ENCODE measurements around the gene MALSU1.

The MALSU1 gene

GRCh38 chr7:23347682-23348180, 48.6 kb downstream of the MALSU1 start:
- Histone ChIP-seq H3K4me2 (ENCODE audit: low read depth, low read length, poor library complexity, severe bottlenecking) (peak overlapping the region; percentile 32), H3K9me3 (ENCODE audit: insufficient read depth, low read depth, low read length) (no peaks in the 10 kb centered on the region), H3K9me2 (replicated peaks; ENCODE audit: low read depth, low read length) (no peaks in the 10 kb centered on the region), H3K4me1 (ENCODE audit: insufficient read depth, low read length, poor library complexity, severe bottlenecking) (peaks cover 38% of the 10 kb centered on the region), H3K27me3 (ENCODE audit: insufficient read depth, low read length, poor library complexity, severe bottlenecking) (no peaks in the 10 kb centered on the region), H3K79me2 (ENCODE audit: insufficient read depth, low read length) (no peaks in the 10 kb centered on the region), H3K36me3 (ENCODE audit: insufficient read depth, low read length) (no peaks in the 10 kb centered on the region), H4K20me1 (ENCODE audit: insufficient read depth, low read length, poor library complexity, severe bottlenecking) (no peaks in the 10 kb centered on the region), H2AFZ (ENCODE audit: low read length) (peak overlapping the region; percentile 32; the same call in 1 of the 2 replicates), H3K4me3 (ENCODE audit: low read length, poor library complexity, severe bottlenecking) (no peak overlapping the region), H3K9ac (ENCODE audit: low read depth, low read length, poor library complexity, severe bottlenecking) (no peak overlapping the region), H3F3A (ENCODE audit: low read depth) (no peaks in the 10 kb centered on the region)
- TF ChIP-seq, protein P1, sequence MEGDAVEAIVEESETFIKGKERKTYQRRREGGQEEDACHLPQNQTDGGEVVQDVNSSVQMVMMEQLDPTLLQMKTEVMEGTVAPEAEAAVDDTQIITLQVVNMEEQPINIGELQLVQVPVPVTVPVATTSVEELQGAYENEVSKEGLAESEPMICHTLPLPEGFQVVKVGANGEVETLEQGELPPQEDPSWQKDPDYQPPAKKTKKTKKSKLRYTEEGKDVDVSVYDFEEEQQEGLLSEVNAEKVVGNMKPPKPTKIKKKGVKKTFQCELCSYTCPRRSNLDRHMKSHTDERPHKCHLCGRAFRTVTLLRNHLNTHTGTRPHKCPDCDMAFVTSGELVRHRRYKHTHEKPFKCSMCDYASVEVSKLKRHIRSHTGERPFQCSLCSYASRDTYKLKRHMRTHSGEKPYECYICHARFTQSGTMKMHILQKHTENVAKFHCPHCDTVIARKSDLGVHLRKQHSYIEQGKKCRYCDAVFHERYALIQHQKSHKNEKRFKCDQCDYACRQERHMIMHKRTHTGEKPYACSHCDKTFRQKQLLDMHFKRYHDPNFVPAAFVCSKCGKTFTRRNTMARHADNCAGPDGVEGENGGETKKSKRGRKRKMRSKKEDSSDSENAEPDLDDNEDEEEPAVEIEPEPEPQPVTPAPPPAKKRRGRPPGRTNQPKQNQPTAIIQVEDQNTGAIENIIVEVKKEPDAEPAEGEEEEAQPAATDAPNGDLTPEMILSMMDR (conservative IDR thresholded peaks at IDR 0.05; ENCODE audit: low read length), result no peak
- TF ChIP-seq EZH2phosphoT487 (IDR thresholded peaks at IDR 0.05; ENCODE audit: borderline replicate concordance), result no peak

- H3K9me2 ChIP-seq (replicated peaks; ENCODE audit: low read depth, low read length), result no peaks in the 10 kb centered on the region
- H3F3A ChIP-seq (ENCODE audit: low read depth), result no peaks in the 10 kb centered on the region
- TF ChIP-seq, protein P1 (conservative IDR thresholded peaks at IDR 0.05; ENCODE audit: low read length), result no peak
- TF ChIP-seq EZH2phosphoT487 (IDR thresholded peaks at IDR 0.05; ENCODE audit: borderline replicate concordance), result no peak
- H4K20me1 ChIP-seq (ENCODE audit: insufficient read depth, low read length, poor library complexity, severe bottlenecking), result no peaks in the 10 kb centered on the region
- peaks cover 32% of the 10 kb centered on the region for H3K4me1 ChIP-seq (ENCODE audit: insufficient read depth, low read length, poor library complexity, severe bottlenecking)
- H3K36me3 ChIP-seq (ENCODE audit: insufficient read depth, low read length), result no peaks in the 10 kb centered on the region
- no peak overlapping the region for H3K4me2 ChIP-seq (ENCODE audit: low read depth, low read length, poor library complexity, severe bottlenecking)
- H3K27me3 ChIP-seq (ENCODE audit: insufficient read depth, low read length, poor library complexity, severe bottlenecking), result no peaks in the 10 kb centered on the region
- H3K4me3 ChIP-seq (ENCODE audit: low read length, poor library complexity, severe bottlenecking), result no peak overlapping the region
- no peak overlapping the region for H3K9ac ChIP-seq (ENCODE audit: low read depth, low read length, poor library complexity, severe bottlenecking)
- H2AFZ ChIP-seq (ENCODE audit: low read length), result no peak overlapping the region
- no peaks in the 10 kb centered on the region for H3K79me2 ChIP-seq (ENCODE audit: insufficient read depth, low read length)
- no peaks in the 10 kb centered on the region for H3K9me3 ChIP-seq (ENCODE audit: insufficient read depth, low read depth, low read length)
Measured at GRCh38 chr7:23349484-23350157, 50.5 kb downstream of the MALSU1 start.

- Histone ChIP-seq H3K9me2 (replicated peaks; ENCODE audit: low read depth, low read length) (no peaks in the 10 kb centered on the region), H3K36me3 (ENCODE audit: insufficient read depth, low read length) (no peaks in the 10 kb centered on the region), H3K27me3 (ENCODE audit: insufficient read depth, low read length, poor library complexity, severe bottlenecking) (no peaks in the 10 kb centered on the region), H3K79me2 (ENCODE audit: insufficient read depth, low read length) (no peaks in the 10 kb centered on the region), H2AFZ (ENCODE audit: low read length) (no peak overlapping the region), H3K9me3 (ENCODE audit: insufficient read depth, low read depth, low read length) (no peaks in the 10 kb centered on the region), H3K4me2 (ENCODE audit: low read depth, low read length, poor library complexity, severe bottlenecking) (no peak overlapping the region), H3K9ac (ENCODE audit: low read depth, low read length, poor library complexity, severe bottlenecking) (no peak overlapping the region), H3K4me3 (ENCODE audit: low read length, poor library complexity, severe bottlenecking) (no peak overlapping the region), H3F3A (ENCODE audit: low read depth) (no peaks in the 10 kb centered on the region), H4K20me1 (ENCODE audit: insufficient read depth, low read length, poor library complexity, severe bottlenecking) (no peaks in the 10 kb centered on the region), H3K4me1 (ENCODE audit: insufficient read depth, low read length, poor library complexity, severe bottlenecking) (peaks cover 24% of the 10 kb centered on the region)
- TF ChIP-seq, protein P1 (conservative IDR thresholded peaks at IDR 0.05; ENCODE audit: low read length), result no peak
- TF ChIP-seq EZH2phosphoT487 (IDR thresholded peaks at IDR 0.05; ENCODE audit: borderline replicate concordance), result no peak
Measured at GRCh38 chr7:23350466-23350865, 51.3 kb downstream of the MALSU1 start.

All from Loucy (cell line).